ENCODE measurements around the gene DCAF8L2. TPM values are rescaled to one million over a fixed set of nuclear protein-coding genes. Genes with fewer than 3 reads are reported as not detected.
"Not testable (repeated sequence)": the region's sequence is repeated elsewhere in the genome, so short reads cannot be mapped to it uniquely, and the experiment has no call there.

The DCAF8L2 gene
- total RNA-seq, 1 experiment from 2014 or later = not detected

GRCh38 chrX:27715610-27716009, 125.5 kb downstream of the DCAF8L2 start:
- H3K27ac Mint-ChIP-seq (ENCODE audit: unreplicated experiment) = no peak overlapping the region
- H3K36me3 Mint-ChIP-seq (ENCODE audit: insufficient read depth, unreplicated experiment) = no peaks in the 10 kb centered on the region
- H3K9me3 Mint-ChIP-seq (ENCODE audit: low read depth, unreplicated experiment) = no peaks in the 10 kb centered on the region
- TF ChIP-seq CTCF (IDR thresholded peaks at IDR 0.05; ENCODE audit: unreplicated experiment) = no peak
- no peak overlapping the region for H3K4me3 Mint-ChIP-seq (ENCODE audit: low read depth, unreplicated experiment)
- intact Hi-C loops (cut with micrococcal nuclease; ENCODE audit: unreplicated experiment) = no loop called here
- no TSS peak for BruUV-seq (replicated peaks)
- DNase-seq = no peak
- no peaks in the 10 kb centered on the region for H3K4me1 Mint-ChIP-seq (ENCODE audit: low read depth, unreplicated experiment)
- CTCF ChIA-PET = no interaction called here
- H3K27me3 Mint-ChIP-seq (ENCODE audit: unreplicated experiment) = no peaks in the 10 kb centered on the region

GRCh38 chrX:27728291-27728690, 138.1 kb downstream of the DCAF8L2 start:
- no peaks in the 10 kb centered on the region for H3K27me3 Mint-ChIP-seq (ENCODE audit: unreplicated experiment)
- no peak overlapping the region for H3K27ac Mint-ChIP-seq (ENCODE audit: unreplicated experiment)
- no peak overlapping the region for H3K4me3 Mint-ChIP-seq (ENCODE audit: low read depth, unreplicated experiment)
- CTCF ChIA-PET = no interaction called here
- no TSS peak for BruUV-seq (replicated peaks)
- H3K4me1 Mint-ChIP-seq (ENCODE audit: low read depth, unreplicated experiment) = no peaks in the 10 kb centered on the region
- no peaks in the 10 kb centered on the region for H3K9me3 Mint-ChIP-seq (ENCODE audit: low read depth, unreplicated experiment)
- TF ChIP-seq CTCF (IDR thresholded peaks at IDR 0.05; ENCODE audit: unreplicated experiment) = no peak
- intact Hi-C loops (cut with micrococcal nuclease; ENCODE audit: unreplicated experiment) = no loop called here
- no peaks in the 10 kb centered on the region for H3K36me3 Mint-ChIP-seq (ENCODE audit: insufficient read depth, unreplicated experiment)
- DNase-seq = no peak

GRCh38 chrX:27731962-27732361, 141.8 kb downstream of the DCAF8L2 start:
- Mint-ChIP-seq H3K4me1 (ENCODE audit: low read depth, unreplicated experiment) (no peaks in the 10 kb centered on the region), H3K9me3 (ENCODE audit: low read depth, unreplicated experiment) (no peaks in the 10 kb centered on the region), H3K27ac (ENCODE audit: unreplicated experiment) (no peak overlapping the region), H3K27me3 (ENCODE audit: unreplicated experiment) (no peaks in the 10 kb centered on the region), H3K4me3 (ENCODE audit: low read depth, unreplicated experiment) (no peak overlapping the region), H3K36me3 (ENCODE audit: insufficient read depth, unreplicated experiment) (no peaks in the 10 kb centered on the region)
- DNase-seq = no peak
- intact Hi-C loops (cut with micrococcal nuclease; ENCODE audit: unreplicated experiment) = no loop called here
- CTCF ChIA-PET = no interaction called here
- TF ChIP-seq CTCF (IDR thresholded peaks at IDR 0.05; ENCODE audit: unreplicated experiment) = no peak
- BruUV-seq (replicated peaks) = no TSS peak

GRCh38 chrX:27735914-27736313, 145.8 kb downstream of the DCAF8L2 start:
- no peaks in the 10 kb centered on the region for H3K27me3 Mint-ChIP-seq (ENCODE audit: unreplicated experiment)
- no TSS peak for BruUV-seq (replicated peaks)
- intact Hi-C loops (cut with micrococcal nuclease; ENCODE audit: unreplicated experiment) = no loop called here
- TF ChIP-seq CTCF (IDR thresholded peaks at IDR 0.05; ENCODE audit: unreplicated experiment) = no peak
- DNase-seq = no peak
- no peaks in the 10 kb centered on the region for H3K9me3 Mint-ChIP-seq (ENCODE audit: low read depth, unreplicated experiment)
- no peak overlapping the region for H3K27ac Mint-ChIP-seq (ENCODE audit: unreplicated experiment)
- no peak overlapping the region for H3K4me3 Mint-ChIP-seq (ENCODE audit: low read depth, unreplicated experiment)
- no peaks in the 10 kb centered on the region for H3K4me1 Mint-ChIP-seq (ENCODE audit: low read depth, unreplicated experiment)
- H3K36me3 Mint-ChIP-seq (ENCODE audit: insufficient read depth, unreplicated experiment) = no peaks in the 10 kb centered on the region
- CTCF ChIA-PET = no interaction called here

GRCh38 chrX:27740933-27741332, 150.8 kb downstream of the DCAF8L2 start:
- BruUV-seq (replicated peaks) = no TSS peak
- intact Hi-C loops (cut with micrococcal nuclease; ENCODE audit: unreplicated experiment) = no loop called here
- H3K9me3 Mint-ChIP-seq (ENCODE audit: low read depth, unreplicated experiment) = no peaks in the 10 kb centered on the region
- H3K36me3 Mint-ChIP-seq (ENCODE audit: insufficient read depth, unreplicated experiment) = no peaks in the 10 kb centered on the region
- H3K4me1 Mint-ChIP-seq (ENCODE audit: low read depth, unreplicated experiment) = no peaks in the 10 kb centered on the region
- H3K27ac Mint-ChIP-seq (ENCODE audit: unreplicated experiment) = no peak overlapping the region
- CTCF ChIA-PET = no interaction called here
- H3K4me3 Mint-ChIP-seq (ENCODE audit: low read depth, unreplicated experiment) = no peak overlapping the region
- no peak for TF ChIP-seq CTCF (IDR thresholded peaks at IDR 0.05; ENCODE audit: unreplicated experiment)
- H3K27me3 Mint-ChIP-seq (ENCODE audit: unreplicated experiment) = no peaks in the 10 kb centered on the region
- DNase-seq = no peak

GRCh38 chrX:27743521-27743920, 153.4 kb downstream of the DCAF8L2 start:
- BruUV-seq (replicated peaks); H3K27me3 Mint-ChIP-seq (ENCODE audit: unreplicated experiment); H3K4me1 Mint-ChIP-seq (ENCODE audit: low read depth, unreplicated experiment); intact Hi-C loops (cut with micrococcal nuclease; ENCODE audit: unreplicated experiment); H3K36me3 Mint-ChIP-seq (ENCODE audit: insufficient read depth, unreplicated experiment); H3K27ac Mint-ChIP-seq (ENCODE audit: unreplicated experiment); CTCF ChIA-PET; H3K4me3 Mint-ChIP-seq (ENCODE audit: low read depth, unreplicated experiment); DNase-seq; H3K9me3 Mint-ChIP-seq (ENCODE audit: low read depth, unreplicated experiment): not testable (repeated sequence)
